NCI-H2227 (cell line): ENCODE measurements around the gene SPNS3.

ENCODE experiments used
- DNase-seq: peaks from one replicate; lab custom pipeline; 2025; ENCODE audit not compliant: unreplicated experiment; lab: John Stamatoyannopoulos, UW

Gene SPNS3

GRCh38 chr17:4507361-4508111 is 73.8 kb downstream of the SPNS3 start:
- no peak for DNase-seq

DNA sequence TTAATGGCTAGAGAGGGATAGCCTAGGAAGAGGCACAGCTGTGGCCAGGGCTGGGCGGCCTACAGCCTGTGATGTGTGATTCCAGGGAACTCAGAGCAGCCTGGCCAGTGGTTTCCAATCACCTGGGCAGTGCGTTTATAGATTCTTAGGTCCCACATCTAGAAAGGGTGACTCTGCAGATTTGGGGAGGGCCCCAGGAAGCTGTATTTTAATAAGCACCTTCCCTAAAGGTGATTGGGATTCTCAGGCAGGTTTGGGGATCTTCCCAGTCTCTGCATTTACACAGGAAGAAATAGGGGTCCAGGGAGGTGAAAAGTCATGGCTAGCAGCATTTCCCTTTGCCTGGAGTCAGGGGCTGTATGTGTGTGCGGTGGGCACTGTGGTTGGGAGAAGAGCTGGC is 74.5 kb downstream of the SPNS3 start:
- no peak for DNase-seq

DNA sequence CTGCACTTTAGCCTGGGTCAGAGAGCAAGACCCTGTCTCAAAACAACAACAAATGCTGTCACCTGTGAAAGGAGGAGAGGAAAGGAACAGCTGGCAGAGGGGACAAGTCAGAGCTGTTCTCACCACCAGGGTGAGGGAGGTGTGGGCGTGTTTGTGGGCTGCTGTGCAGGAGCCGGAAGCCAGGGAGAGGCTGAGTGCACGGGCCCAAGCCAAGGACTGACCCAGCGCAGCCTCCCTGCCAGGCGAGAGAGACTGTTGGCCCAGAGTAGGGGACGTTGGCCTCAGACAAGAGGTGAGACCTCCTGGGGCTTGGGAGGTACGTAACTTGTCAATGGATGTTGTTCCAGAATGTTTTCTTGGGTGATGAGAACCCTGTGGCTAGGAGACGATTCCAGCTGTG is 75.7 kb downstream of the SPNS3 start:
- DNase-seq, result no peak

DNA sequence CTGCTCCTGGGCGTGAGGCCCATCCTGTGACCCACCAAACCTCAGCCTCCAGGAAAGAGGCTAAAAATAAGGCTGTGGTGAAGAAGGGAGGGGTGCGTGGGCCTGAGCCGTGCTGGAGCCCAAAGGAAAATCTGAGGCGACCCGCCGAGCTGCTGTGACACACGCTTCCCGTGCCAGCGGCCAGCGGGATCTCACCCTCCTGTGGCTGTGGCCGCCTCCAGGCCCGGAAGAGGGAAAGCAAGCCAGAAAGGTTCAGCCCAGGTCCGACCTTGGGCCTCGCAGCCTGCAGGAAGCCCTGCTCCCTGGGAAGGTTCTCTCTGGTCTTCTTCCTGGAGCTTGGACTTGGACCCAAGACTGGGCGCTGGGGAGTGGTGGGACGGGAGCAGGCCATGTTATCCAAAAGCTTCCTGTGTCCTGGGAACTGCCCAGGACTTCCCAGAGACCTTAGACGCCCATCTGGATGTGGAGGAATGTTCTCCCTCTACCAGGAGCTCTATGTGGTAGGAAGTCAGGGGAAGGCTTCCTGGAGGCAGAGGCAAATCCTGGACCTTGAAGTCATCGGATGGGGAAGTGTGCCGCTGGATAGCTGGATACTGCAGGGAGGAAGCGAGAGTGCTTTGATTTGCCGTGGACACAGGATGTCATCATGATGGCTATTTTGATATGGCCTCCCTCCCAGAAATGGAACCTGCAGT is 76.3 kb downstream of the SPNS3 start:
- no peak for DNase-seq

DNA sequence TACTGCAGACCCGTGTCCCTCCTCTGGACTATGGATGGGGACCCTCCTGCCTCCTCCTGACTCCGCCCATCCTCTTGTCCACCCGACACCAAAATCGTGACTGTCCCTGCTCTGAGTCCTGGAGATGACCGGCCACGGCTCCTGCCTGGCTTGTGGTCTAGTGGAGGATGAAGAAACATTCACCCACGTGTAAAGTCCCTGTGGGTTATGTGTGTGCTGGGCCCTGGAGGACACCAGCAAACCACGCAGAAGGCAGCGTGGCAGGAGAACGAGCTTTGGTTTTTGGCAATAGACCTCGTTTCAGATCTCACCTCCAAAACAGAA is 76.8 kb downstream of the SPNS3 start:
- DNase-seq, result no peak

GRCh38 chr17:4511199-4511932 is 77.6 kb downstream of the SPNS3 start:
- DNase-seq, result no peak

- no peak for DNase-seq
Measured at GRCh38 chr17:4512156-4513112, 78.7 kb downstream of the SPNS3 start.

GRCh38 chr17:4513113-4514032 is 79.6 kb downstream of the SPNS3 start:
- no peak for DNase-seq

GRCh38 chr17:4514206-4514605 is 80.5 kb downstream of the SPNS3 start:
- DNase-seq, result no peak

DNA sequence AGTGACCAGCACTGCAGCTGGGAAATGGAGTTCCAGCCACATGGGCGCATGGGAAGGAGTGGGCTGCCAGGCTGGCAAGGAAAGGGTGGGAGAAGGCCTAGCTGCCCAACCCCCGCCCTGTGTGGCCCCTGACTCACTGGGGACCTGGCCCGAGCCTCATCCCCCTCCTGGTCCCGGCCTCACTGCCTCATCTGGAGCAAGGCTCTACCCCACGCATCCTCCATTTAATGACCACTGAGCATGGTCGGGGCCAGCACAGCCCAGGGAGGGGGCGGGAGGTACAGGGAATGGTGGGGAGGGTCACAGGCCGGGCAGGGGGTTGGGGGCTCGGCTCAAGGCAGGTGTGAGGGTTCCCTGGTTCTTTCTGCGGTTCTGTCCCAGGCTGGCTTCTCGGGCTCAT is 81.0 kb downstream of the SPNS3 start:
- DNase-seq, result no peak

GRCh38 chr17:4515501-4515900 is 81.8 kb downstream of the SPNS3 start:
- no peak for DNase-seq

DNA sequence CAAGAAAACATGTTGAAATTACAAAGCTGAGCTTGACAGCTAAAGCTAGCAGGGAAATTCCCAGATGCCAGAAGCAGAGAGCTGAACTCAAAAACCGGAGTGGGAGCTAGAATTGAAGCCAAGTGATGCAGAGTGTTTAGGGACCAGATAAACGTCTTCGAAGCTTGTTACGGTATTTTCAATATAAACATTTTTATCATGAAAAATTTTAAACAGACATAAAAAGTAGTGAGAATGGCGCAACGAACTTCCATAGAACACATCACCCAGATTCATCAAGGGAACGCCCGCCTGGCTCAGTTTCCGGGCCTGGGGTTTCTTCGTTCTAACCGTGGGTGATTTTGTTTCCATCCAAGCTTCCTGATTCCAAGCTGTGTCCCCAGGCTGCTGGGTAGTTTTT is 83.0 kb downstream of the SPNS3 start:
- DNase-seq, result no peak

DNA sequence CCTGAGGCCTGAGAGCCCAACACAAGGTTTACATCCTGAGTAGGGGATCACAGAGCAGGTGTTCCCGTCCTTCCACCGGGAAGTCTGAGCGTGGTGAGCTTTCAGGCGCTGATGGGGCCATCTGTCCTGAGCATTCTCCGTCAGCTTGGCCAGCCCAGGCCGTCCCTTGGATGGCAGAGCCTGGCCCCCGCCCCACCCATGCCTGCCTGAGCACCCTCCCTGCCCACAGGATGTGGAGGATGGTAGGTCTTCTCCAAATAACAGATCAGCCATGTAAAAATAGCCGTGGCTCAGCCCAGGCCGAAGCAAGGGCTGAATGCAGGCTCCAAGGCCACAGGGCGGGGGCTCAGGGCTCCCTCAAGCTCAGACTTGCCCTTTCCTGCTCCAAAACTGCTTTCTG is 85.2 kb downstream of the SPNS3 start:
- DNase-seq, result no peak

DNA sequence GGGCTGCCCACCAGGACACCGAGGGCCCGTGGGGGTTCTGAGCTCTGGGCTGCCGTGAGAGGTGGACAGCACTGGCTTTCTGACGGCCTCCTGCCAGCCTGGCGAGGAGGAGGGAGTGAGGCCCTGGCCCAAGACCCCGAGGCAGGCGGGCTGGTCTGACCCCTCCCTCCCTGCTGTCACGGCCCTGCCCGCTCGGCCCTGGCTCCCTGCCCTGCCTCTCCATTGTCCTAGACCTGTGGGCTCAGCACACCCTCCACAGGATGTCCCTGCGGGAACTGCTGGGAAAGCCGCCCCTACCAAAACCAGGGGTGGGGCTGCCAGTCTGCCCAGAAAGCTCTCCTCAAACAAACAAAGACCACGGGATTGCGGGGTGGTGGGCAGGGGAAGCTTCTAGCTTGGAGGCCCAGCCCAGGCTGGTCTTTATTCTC is 85.6 kb downstream of the SPNS3 start:
- no peak for DNase-seq

DNA sequence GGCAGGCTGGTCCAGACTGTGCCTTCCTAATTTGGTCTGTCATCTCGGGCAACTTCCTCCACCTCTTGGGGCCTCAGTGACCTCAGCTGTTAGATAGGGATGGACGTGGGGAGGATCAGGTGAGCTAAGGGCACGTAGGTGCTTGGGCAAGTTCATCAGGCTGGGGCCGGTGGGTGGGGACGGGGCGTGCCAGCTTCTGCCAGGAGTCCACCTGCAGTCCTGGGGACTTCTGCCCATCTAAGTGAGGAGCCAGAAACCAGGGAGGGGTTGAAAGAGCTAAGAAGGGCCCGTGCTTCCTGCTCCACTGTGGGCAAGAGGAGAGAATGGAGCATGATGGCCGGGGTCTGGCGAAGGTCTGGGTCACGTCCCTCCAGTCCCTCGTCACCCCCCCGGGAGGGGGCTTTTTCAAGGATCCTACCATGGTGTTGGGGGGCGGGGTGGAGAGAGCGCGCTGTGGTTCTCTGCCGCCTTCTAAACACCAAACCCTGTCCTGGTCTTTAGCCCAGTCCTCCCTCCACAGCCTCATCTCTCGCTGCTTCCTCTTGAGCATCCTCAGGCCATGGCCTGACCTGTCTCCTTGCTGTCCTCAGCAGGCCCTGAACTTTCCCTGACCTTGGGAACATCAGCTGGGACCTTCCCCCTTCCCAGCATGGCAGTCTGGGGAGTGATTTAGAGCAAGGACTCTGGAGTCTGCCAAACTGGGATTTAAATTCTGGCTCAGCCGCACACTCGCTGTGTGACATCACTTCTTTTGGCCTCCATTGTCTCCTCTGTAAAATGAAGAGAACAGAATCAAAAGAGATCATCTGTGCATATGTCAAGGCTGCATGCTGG is 86.5 kb downstream of the SPNS3 start:
- DNase-seq, result no peak

DNA sequence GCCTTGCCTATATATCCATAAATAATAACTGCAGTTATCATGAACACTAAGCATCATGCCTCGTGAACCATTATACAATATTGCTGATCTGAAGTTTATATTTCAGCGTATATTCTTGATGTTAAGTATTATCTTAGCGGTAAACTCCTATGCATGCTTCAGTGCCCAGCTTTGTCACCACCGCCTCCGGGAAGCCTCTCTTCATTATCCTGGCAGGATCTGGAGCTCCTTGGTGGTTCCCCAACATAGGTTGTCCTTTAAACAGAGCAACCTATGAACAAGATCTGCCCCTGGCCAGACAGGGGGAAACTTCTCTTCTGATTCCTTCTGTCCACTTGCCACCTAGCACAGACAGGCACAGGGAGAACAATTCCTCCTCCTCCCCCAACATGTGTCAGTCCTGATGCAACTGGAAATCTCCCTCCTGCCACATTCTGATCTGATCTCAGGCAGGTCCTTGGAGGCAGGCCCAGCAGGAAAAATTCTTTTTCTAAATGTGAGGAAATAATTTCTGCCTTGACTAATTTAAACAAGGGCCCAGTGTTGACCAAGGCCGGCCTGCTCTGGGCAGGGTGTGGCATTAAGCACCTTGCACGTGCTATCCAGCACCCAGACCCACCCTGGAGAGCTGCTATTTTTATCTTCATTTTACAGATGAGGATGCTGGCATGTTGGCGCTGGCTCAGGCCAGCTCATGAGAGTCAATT is 87.3 kb downstream of the SPNS3 start:
- no peak for DNase-seq

GRCh38 chr17:4522661-4523060 is 88.9 kb downstream of the SPNS3 start:
- no peak for DNase-seq

DNA sequence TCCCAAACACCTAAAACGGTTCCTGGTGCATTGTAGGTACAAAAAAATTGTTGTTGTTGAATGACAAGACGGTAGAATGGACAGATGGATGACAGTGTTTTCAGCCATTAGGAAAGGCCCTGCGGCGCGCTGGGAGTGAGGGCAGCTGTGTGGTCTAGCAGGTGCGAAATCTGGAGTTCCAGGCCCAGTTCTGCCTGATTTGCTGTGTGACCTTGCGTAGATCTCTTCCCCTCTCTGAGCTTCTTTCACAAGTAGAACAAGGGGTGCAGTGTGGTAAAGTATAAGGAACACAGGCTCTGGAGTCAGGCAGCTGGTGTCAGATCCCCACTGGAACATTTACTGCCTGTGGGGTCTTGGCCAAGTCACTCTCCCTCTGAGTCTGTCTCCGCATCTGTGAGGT is 90.2 kb downstream of the SPNS3 start:
- no peak for DNase-seq
